CD4-positive, alpha-beta T cell treated with Interferon alpha-2 for 1 hour (primary cell): ENCODE results near the gene KIZ.

Experiments used
- DNase-seq, 2 donors: peaks; one replicate each; pipeline ENCODE4 v3.0.0-alpha.2; 2020 to 2022

Gene KIZ

DNA sequence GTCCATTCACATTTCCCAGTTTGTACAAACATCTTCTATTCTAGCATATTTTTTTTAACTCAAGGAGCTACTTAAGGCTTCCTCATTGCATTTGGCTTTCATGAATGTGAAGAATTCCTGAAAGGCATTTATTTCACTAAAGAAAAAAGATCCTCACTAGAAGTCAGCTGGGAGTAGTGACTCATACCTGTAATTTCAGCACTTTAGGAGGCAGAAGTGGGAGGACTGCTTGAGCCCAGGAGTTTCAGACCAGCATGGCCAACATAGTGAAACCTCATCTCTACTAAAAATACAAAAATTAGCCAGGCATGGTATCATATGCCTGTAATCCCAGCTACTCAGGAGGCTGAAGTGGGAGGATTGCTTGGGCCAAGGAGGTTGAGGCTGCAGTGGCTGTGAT, 146.4 kb downstream of the KIZ start:
- no peak for DNase-seq

GRCh38 chr20:21272679-21273078, 146.8 kb downstream of the KIZ start:
- DNase-seq: no peak

DNA sequence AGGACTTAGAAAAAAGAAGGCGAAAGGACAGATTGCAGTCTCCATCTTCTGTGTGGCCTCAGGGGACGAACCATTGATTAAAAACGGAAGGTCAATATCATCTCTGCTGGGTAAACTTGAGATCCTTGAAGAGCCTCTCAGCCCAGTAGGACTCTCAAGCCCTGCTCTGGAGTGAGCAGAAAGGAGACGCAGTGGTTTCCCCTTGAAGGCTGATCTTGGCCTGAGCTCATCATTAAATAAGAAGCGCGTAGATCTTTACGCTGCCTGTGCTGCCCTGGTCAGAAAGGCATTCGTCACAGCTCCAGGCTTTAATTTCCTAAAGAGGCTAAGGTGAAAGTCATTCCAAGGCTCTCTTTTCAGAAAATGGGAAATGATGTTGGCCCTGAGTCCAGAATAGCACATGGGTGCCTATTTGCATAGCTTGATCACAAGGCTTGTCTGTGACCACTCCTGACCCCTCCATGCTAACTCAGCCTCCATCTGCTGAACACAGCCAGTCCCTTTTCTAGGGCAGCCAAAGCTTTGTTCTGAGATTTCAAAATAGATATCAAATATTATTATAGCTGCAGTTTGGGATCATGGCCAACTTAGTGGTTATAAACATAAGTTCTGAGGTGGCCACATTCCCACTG, 148.0 kb downstream of the KIZ start:
- no peak for DNase-seq

GRCh38 chr20:21278829-21279228, 152.9 kb downstream of the KIZ start:
- no peak for DNase-seq

- no peak for DNase-seq
These were observed 154.0 kb downstream of the KIZ start for GRCh38 chr20:21279706-21280521.

GRCh38 chr20:21280522-21281016, 154.7 kb downstream of the KIZ start:
- no peak for DNase-seq

DNA sequence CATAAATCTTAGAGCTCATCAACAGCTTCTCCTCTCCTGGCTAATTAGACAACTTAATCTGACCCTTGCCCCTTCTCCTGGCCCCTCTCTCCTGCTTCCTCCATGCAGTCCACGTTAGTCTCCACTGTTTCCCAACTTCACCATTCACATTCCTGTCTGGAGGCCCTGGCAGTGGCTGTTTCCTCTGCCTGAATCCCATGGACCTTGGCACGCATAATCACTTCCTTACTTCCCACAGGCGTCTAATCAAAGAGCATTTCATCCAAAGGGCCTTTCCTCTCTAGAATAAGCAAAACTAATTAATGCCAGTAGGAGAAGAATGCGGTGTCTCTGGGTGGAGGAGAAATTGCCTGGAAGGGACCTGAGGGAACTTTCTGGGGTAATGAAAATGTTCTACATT, 160.9 kb downstream of the KIZ start:
- DNase-seq: no peak

DNA sequence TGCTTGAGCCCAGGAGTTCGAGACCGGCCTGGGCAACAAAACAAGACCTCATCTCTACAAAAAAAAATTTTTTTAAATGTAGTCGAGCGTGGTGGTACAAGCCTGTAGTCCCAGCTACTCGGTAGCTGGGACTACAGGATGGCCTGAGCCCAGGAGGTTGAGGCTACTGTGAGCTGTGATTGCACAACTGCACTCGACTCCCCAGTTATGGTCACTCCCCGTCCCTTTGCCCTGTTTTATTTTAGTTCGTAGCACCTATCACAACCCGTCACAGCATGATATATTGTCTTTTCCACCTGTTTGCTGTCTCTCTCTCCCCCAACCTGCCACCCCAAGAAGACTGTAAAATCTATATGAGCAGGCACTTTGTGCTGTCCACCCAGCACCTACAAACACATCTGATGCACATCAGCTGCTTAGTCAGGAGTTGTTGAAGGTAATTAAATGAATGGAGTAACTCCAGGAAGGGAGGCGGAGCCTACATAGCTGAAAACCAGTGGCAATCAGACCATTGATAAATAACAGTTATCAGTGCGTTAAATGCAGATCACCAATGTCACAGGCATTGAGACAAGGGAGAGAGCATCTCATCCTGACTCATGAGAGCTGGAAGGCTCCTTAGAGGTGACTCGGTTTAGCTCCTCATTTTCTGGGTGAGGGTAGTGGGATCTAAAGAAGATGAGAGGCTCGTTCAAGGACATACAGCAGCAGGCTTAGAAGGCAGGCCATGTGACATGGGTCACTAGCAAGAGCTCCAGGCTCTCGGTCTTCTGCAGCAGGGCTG, 162.9 kb downstream of the KIZ start:
- DNase-seq: no peak

GRCh38 chr20:21289651-21290050, 163.8 kb downstream of the KIZ start:
- no peak for DNase-seq

DNA sequence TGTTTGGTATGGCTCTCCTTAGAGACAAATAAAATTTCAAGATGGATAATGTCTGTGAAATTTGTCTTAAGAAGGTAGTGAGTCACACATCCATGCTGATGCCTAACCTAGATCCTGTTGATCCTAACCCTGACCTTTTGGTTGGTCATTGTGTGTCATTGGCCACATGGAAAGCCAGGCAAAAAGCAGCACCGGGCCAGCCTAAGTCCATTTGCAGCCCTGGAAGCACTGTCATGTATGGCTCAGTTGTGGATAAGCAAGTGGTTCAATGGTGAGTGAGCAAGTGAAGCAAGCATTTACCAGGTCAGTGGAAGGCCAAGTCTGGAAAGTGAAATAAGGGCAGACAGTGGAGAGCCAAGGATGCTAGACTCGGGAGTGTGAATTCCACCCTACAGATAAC, 165.1 kb downstream of the KIZ start:
- no peak for DNase-seq

GRCh38 chr20:21294755-21295154, 168.9 kb downstream of the KIZ start:
- no peak for DNase-seq
